Fibroblast of lung (primary cell): ENCODE data around the gene CMTM5.

Source experiments
- EZH2 ChIP-seq: IDR thresholded peaks from 2 replicates; pipeline ENCODE4 v1.5.1; 2012; ENCODE audit warnings: low read length, control low read depth, mild to moderate bottlenecking; ENCODE audit errors: missing control alignments
- TF ChIP-seq, protein P1 (sequence below), 2 donors: IDR thresholded peaks in 1 of 2; conservative IDR thresholded peaks in 1 of 2; 1 replicate in 1 of 2; 2 replicates in 1 of 2; pipeline ENCODE4 v1.5.1; 2011 to 2012; ENCODE audit warnings: low read length in 2 of 2, control low read depth in 1 of 2, inconsistent platforms in 1 of 2, low read depth in 1 of 2, mild to moderate bottlenecking in 1 of 2

GRCh38 chr14:23382276-23382675, 5.4 kb downstream of the CMTM5 start:
- TF ChIP-seq, protein P1, sequence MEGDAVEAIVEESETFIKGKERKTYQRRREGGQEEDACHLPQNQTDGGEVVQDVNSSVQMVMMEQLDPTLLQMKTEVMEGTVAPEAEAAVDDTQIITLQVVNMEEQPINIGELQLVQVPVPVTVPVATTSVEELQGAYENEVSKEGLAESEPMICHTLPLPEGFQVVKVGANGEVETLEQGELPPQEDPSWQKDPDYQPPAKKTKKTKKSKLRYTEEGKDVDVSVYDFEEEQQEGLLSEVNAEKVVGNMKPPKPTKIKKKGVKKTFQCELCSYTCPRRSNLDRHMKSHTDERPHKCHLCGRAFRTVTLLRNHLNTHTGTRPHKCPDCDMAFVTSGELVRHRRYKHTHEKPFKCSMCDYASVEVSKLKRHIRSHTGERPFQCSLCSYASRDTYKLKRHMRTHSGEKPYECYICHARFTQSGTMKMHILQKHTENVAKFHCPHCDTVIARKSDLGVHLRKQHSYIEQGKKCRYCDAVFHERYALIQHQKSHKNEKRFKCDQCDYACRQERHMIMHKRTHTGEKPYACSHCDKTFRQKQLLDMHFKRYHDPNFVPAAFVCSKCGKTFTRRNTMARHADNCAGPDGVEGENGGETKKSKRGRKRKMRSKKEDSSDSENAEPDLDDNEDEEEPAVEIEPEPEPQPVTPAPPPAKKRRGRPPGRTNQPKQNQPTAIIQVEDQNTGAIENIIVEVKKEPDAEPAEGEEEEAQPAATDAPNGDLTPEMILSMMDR (conservative IDR thresholded peaks at IDR 0.05 in 1 of 2, IDR thresholded peaks at IDR 0.05 in 1 of 2; ENCODE audit: low read depth in 1 of 2, low read length in 2 of 2) = no peak
- no peak for TF ChIP-seq EZH2
